ENCODE data around the gene ETHE1.

DNA sequence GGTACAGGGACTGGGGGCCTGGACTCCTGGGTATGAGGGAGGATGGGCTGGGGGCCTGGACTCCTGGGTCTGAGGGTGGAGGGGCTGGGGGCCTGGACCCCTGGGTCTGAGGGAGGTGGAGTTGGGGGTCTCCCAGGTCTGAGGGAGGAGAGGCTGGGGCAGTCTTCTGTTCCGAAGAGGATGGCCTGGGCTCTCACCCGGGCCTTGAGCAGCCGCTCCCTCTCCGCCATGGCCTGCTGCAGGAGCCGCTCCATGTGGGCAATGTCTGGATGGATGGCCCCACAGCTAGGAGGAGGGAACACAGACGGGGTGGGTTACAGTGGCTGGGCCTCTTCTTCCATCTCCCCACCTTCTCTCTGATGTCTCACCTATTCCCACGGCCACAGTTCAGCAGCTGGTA lies 40.6 kb downstream of the ETHE1 start:
- no peak for TF ChIP-seq POLR2A (IDR thresholded peaks at IDR 0.05)
- TF ChIP-seq, protein P1, sequence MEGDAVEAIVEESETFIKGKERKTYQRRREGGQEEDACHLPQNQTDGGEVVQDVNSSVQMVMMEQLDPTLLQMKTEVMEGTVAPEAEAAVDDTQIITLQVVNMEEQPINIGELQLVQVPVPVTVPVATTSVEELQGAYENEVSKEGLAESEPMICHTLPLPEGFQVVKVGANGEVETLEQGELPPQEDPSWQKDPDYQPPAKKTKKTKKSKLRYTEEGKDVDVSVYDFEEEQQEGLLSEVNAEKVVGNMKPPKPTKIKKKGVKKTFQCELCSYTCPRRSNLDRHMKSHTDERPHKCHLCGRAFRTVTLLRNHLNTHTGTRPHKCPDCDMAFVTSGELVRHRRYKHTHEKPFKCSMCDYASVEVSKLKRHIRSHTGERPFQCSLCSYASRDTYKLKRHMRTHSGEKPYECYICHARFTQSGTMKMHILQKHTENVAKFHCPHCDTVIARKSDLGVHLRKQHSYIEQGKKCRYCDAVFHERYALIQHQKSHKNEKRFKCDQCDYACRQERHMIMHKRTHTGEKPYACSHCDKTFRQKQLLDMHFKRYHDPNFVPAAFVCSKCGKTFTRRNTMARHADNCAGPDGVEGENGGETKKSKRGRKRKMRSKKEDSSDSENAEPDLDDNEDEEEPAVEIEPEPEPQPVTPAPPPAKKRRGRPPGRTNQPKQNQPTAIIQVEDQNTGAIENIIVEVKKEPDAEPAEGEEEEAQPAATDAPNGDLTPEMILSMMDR (IDR thresholded peaks at IDR 0.05): no peak
